Effector memory CD8-positive, alpha-beta T cell (primary cell): ENCODE measurements around the gene ACOT2.
"Not testable (repeated sequence)": the region's sequence is repeated elsewhere in the genome, so short reads cannot be mapped to it uniquely, and the experiment has no call there.

ENCODE experiments used
- ATAC-seq: fragments of 150-1000 bp; cut with Tn5 transposase; replicated peaks from 2 replicates; pipeline ENCODE4 v1.10.0; 2021; ENCODE audit warnings: mild to moderate bottlenecking, moderate library complexity
- DNase-seq, 3 experiments: peaks; one replicate each; pipeline ENCODE4 v3.0.0; 2021
- H3K27ac Mint-ChIP-seq, 2 donors: one replicate each; pipeline ENCODE4 v1.8.0; 2022; ENCODE audit warnings: mild to moderate bottlenecking in 2 of 2, mixed read lengths in 2 of 2, moderate library complexity in 2 of 2
- H3K27me3 Mint-ChIP-seq, 2 donors: one replicate each; pipeline ENCODE4 v1.8.0; 2022; ENCODE audit warnings: mixed read lengths in 2 of 2
- H3K36me3 Mint-ChIP-seq: one replicate; pipeline ENCODE4 v1.8.0; 2022; ENCODE audit warnings: mild to moderate bottlenecking, moderate library complexity, mixed read lengths; ENCODE audit not compliant: insufficient read depth
- H3K4me1 Mint-ChIP-seq, 2 donors: one replicate each; pipeline ENCODE4 v1.8.0; 2022; ENCODE audit warnings: low read depth in 2 of 2, mixed read lengths in 2 of 2
- H3K4me3 Mint-ChIP-seq, 2 donors: one replicate each; pipeline ENCODE4 v1.8.0; 2022; ENCODE audit warnings: mild to moderate bottlenecking in 2 of 2, mixed read lengths in 2 of 2, moderate library complexity in 2 of 2
- H3K9me3 Mint-ChIP-seq, 2 donors: one replicate each; pipeline ENCODE4 v1.8.0; 2022; ENCODE audit warnings: mixed read lengths in 2 of 2
- total RNA-seq, 9 experiments: gene quantifications; one replicate each; lab custom pipeline; 2026; lab: John Stamatoyannopoulos, UW

Gene ACOT2
- total RNA-seq: 4.7 to 8.3 (median 5.9) reads per million in 9 experiments

GRCh38 chr14:73569185-73569958, at the start of gene ACOT2:
Gene ACOT2 (plus strand): TSS chr14:73569213. CDS start chr14:73569241, 28 bp downstream.
- Mint-ChIP-seq H3K4me3 (peak within 1 kb of the TSS; percentile 92 to 95), H3K4me1 (peaks cover 36 to 39% of the 10 kb centered on the region in 2 donors), H3K36me3 (peaks cover 39% of the 10 kb centered on the region), H3K27ac (peak within 1 kb of the TSS; percentile 95 to 96)
- H3K27me3 Mint-ChIP-seq, H3K9me3 Mint-ChIP-seq: not testable (repeated sequence)
- DNase-seq (peak; percentile 64 to 68 (median 66)), ATAC-seq (peak; percentile 78)

GRCh38 chr14:73521229-73521628, 47.8 kb upstream of the ACOT2 start:
- no peak overlapping the region for H3K27ac Mint-ChIP-seq
- DNase-seq (no peak), ATAC-seq (no peak)
- H3K36me3 Mint-ChIP-seq: peaks cover 6% of the 10 kb centered on the region
- no peaks in the 10 kb centered on the region for H3K4me1 Mint-ChIP-seq
- H3K9me3 Mint-ChIP-seq: no peaks in the 10 kb centered on the region
- no peaks in the 10 kb centered on the region for H3K27me3 Mint-ChIP-seq
- no peak overlapping the region for H3K4me3 Mint-ChIP-seq

- no peak overlapping the region for H3K4me3 Mint-ChIP-seq
- H3K36me3 Mint-ChIP-seq: no peaks in the 10 kb centered on the region
- no peak for ATAC-seq
- no peaks in the 10 kb centered on the region for H3K4me1 Mint-ChIP-seq
- no peaks in the 10 kb centered on the region for H3K9me3 Mint-ChIP-seq
- no peak overlapping the region for H3K27ac Mint-ChIP-seq
- no peak for DNase-seq
- no peaks in the 10 kb centered on the region for H3K27me3 Mint-ChIP-seq
These were observed 44.5 kb upstream of the ACOT2 start for GRCh38 chr14:73524493-73524892.

GRCh38 chr14:73526036-73526984, 42.7 kb upstream of the ACOT2 start:
- Mint-ChIP-seq H3K4me1 (no peaks in the 10 kb centered on the region), H3K9me3 (no peaks in the 10 kb centered on the region), H3K36me3 (no peaks in the 10 kb centered on the region), H3K27ac (no peak overlapping the region), H3K27me3 (no peaks in the 10 kb centered on the region), H3K4me3 (no peak overlapping the region)
- ATAC-seq (no peak), DNase-seq (no peak)

GRCh38 chr14:73529356-73529755, 39.7 kb upstream of the ACOT2 start:
- H3K27me3 Mint-ChIP-seq, H3K27ac Mint-ChIP-seq, ATAC-seq, H3K4me1 Mint-ChIP-seq, H3K36me3 Mint-ChIP-seq, DNase-seq, H3K4me3 Mint-ChIP-seq, H3K9me3 Mint-ChIP-seq: not testable (repeated sequence)

GRCh38 chr14:73531971-73532370, 37.0 kb upstream of the ACOT2 start:
- not testable (repeated sequence) for H3K36me3 Mint-ChIP-seq, H3K4me1 Mint-ChIP-seq, H3K4me3 Mint-ChIP-seq

GRCh38 chr14:73537244-73538045, 31.6 kb upstream of the ACOT2 start:
- peak overlapping the region; percentile 43 to 55 for H3K4me3 Mint-ChIP-seq
- H3K36me3 Mint-ChIP-seq, H3K27ac Mint-ChIP-seq, H3K4me1 Mint-ChIP-seq, H3K9me3 Mint-ChIP-seq, DNase-seq, H3K27me3 Mint-ChIP-seq: not testable (repeated sequence)
- peak; percentile 31 for ATAC-seq

More at GRCh38 chr14:73531971-73532370, 37.0 kb upstream of the ACOT2 start:
- DNase-seq, H3K9me3 Mint-ChIP-seq, H3K27ac Mint-ChIP-seq, ATAC-seq, H3K27me3 Mint-ChIP-seq: not testable (repeated sequence)

GRCh38 chr14:73539017-73539416, 30.0 kb upstream of the ACOT2 start:
- H3K4me3 Mint-ChIP-seq, H3K36me3 Mint-ChIP-seq, H3K27ac Mint-ChIP-seq, H3K4me1 Mint-ChIP-seq, H3K27me3 Mint-ChIP-seq, H3K9me3 Mint-ChIP-seq: not testable (repeated sequence)
- DNase-seq (peak; percentile 4 to 39 (median 19)), ATAC-seq (peak; percentile 99)

GRCh38 chr14:73542961-73543360, 26.1 kb upstream of the ACOT2 start:
- H3K9me3 Mint-ChIP-seq, DNase-seq, H3K4me1 Mint-ChIP-seq, H3K27me3 Mint-ChIP-seq, H3K36me3 Mint-ChIP-seq, ATAC-seq, H3K27ac Mint-ChIP-seq, H3K4me3 Mint-ChIP-seq: not testable (repeated sequence)

- not testable (repeated sequence) for H3K36me3 Mint-ChIP-seq, H3K27me3 Mint-ChIP-seq, H3K27ac Mint-ChIP-seq, ATAC-seq, H3K9me3 Mint-ChIP-seq, DNase-seq, H3K4me1 Mint-ChIP-seq, H3K4me3 Mint-ChIP-seq
These were observed 23.7 kb upstream of the ACOT2 start for GRCh38 chr14:73545353-73545752.

- not testable (repeated sequence) for DNase-seq, H3K4me1 Mint-ChIP-seq, H3K36me3 Mint-ChIP-seq, ATAC-seq, H3K9me3 Mint-ChIP-seq, H3K27ac Mint-ChIP-seq, H3K4me3 Mint-ChIP-seq, H3K27me3 Mint-ChIP-seq
These were observed 19.9 kb upstream of the ACOT2 start for GRCh38 chr14:73549097-73549496.

- ATAC-seq, H3K27me3 Mint-ChIP-seq, DNase-seq, H3K9me3 Mint-ChIP-seq, H3K36me3 Mint-ChIP-seq, H3K27ac Mint-ChIP-seq, H3K4me1 Mint-ChIP-seq, H3K4me3 Mint-ChIP-seq: not testable (repeated sequence)
These were observed 19.0 kb upstream of the ACOT2 start for GRCh38 chr14:73549889-73550524.

GRCh38 chr14:73553845-73554244, 15.2 kb upstream of the ACOT2 start:
- no peak for DNase-seq

More at GRCh38 chr14:73553845-73554244, 15.2 kb upstream of the ACOT2 start:
- H3K36me3 Mint-ChIP-seq: no peaks in the 10 kb centered on the region
- no peaks in the 10 kb centered on the region for H3K4me1 Mint-ChIP-seq
- H3K9me3 Mint-ChIP-seq: no peaks in the 10 kb centered on the region
- H3K27me3 Mint-ChIP-seq: no peaks in the 10 kb centered on the region
- H3K4me3 Mint-ChIP-seq: no peak overlapping the region
- ATAC-seq: no peak
- no peak overlapping the region for H3K27ac Mint-ChIP-seq
